Caco-2 (cell line): ENCODE measurements around the gene ZNF660. TPM values are rescaled to one million over a fixed set of nuclear protein-coding genes. Genes with fewer than 3 reads are reported as not detected.
"Not testable (repeated sequence)": the region's sequence is repeated elsewhere in the genome, so short reads cannot be mapped to it uniquely, and the experiment has no call there.

Source experiments
- BruUV-seq: library from RNA; stranded (reverse); fragments of 400-500 nt; replicated peaks from 2 replicates; lab custom pipeline; 2021; lab: Mats Ljungman, UMichigan
- CTCF ChIA-PET: fragments of 300-600 bp; sonication (Branson Sonifier 250); formaldehyde crosslinking; loops from one replicate; lab custom pipeline; 2022; ENCODE audit warnings: antibody characterized with exemption; lab: Charles Lee
- POLR2A ChIA-PET: fragments of 300-600 bp; sonication (Branson Sonifier 250); formaldehyde crosslinking; loops from one replicate; lab custom pipeline; 2022; ENCODE audit warnings: antibody characterized with exemption; lab: Charles Lee
- DNase-seq, 2 experiments: peaks; one replicate each; pipeline versions ENCODE4 v3.0.0 to v3.0.0-alpha.2; 2020 to 2022
- H3K27me3 ChIP-seq: replicated peaks from 2 replicates; pipeline ENCODE4 v1.6.0; 2011; ENCODE audit warnings: low read length; ENCODE audit not compliant: control insufficient read depth, insufficient read depth
- H3K36me3 ChIP-seq: 2 replicates; pipeline ENCODE4 v1.5.1; 2011; ENCODE audit warnings: low read length; ENCODE audit not compliant: control insufficient read depth, insufficient read depth
- H3K4me1 ChIP-seq: fragments of 250-450 bp; sonication (Bioruptor Pico); 2 replicates; pipeline ENCODE4 v1.5.1; 2020; ENCODE audit warnings: mild to moderate bottlenecking
- H3K4me3 ChIP-seq: 2 replicates; pipeline ENCODE4 v1.5.1; 2011; ENCODE audit warnings: low read depth, mild to moderate bottlenecking, control low read depth, low read length
- H3K9me3 ChIP-seq: fragments of 250-450 bp; sonication (Bioruptor Pico); 2 replicates; pipeline ENCODE4 v1.5.1; 2020; ENCODE audit warnings: mild to moderate bottlenecking, moderate library complexity
- H3K27ac Mint-ChIP-seq: one replicate; pipeline ENCODE4 v1.8.0; 2022; ENCODE audit warnings: mixed read lengths; ENCODE audit not compliant: unreplicated experiment
- H3K27me3 Mint-ChIP-seq: one replicate; pipeline ENCODE4 v1.8.0; 2022; ENCODE audit warnings: mixed read lengths; ENCODE audit not compliant: insufficient read depth, unreplicated experiment
- H3K36me3 Mint-ChIP-seq: one replicate; pipeline ENCODE4 v1.8.0; 2022; ENCODE audit warnings: mild to moderate bottlenecking, mixed read lengths; ENCODE audit not compliant: insufficient read depth, unreplicated experiment
- H3K4me1 Mint-ChIP-seq: one replicate; pipeline ENCODE4 v1.8.0; 2022; ENCODE audit warnings: low read depth, mixed read lengths; ENCODE audit not compliant: unreplicated experiment
- H3K4me3 Mint-ChIP-seq: one replicate; pipeline ENCODE4 v1.8.0; 2022; ENCODE audit warnings: mild to moderate bottlenecking, moderate library complexity, mixed read lengths; ENCODE audit not compliant: unreplicated experiment
- H3K9me3 Mint-ChIP-seq: one replicate; pipeline ENCODE4 v1.8.0; 2022; ENCODE audit warnings: mixed read lengths; ENCODE audit not compliant: unreplicated experiment
- CTCF ChIP-seq, 2 experiments: fragments of 200-600 bp in 1 of 2; IDR thresholded peaks; 1 replicate in 1 of 2; 2 replicates in 1 of 2; pipeline versions ENCODE4 v1.5.1 to v1.8.0; 2011 to 2022; ENCODE audit warnings: antibody characterized with exemption in 1 of 2, control low read depth in 1 of 2, inconsistent platforms in 1 of 2, low read depth in 1 of 2, low read length in 1 of 2, mild to moderate bottlenecking in 1 of 2, moderate library complexity in 1 of 2; ENCODE audit not compliant: insufficient read depth in 1 of 2, severe bottlenecking in 1 of 2, unreplicated experiment in 1 of 2
- intact Hi-C: fragments of 100-400 bp; cut with micrococcal nuclease; formaldehyde crosslinking; loops from one replicate; pipeline ENCODE4 v1.10.0; 2022; ENCODE audit not compliant: unreplicated experiment
- total RNA-seq: library from RNA; stranded (reverse); gene quantifications from 2 replicates; pipeline ENCODE4 v1.2.3, GENCODE V29; 2022

The ZNF660 gene
- total RNA-seq, 1 experiment from 2014 or later: not detected

GRCh38 chr3:44579749-44580148 is 5.0 kb upstream of the ZNF660 start:
- intact Hi-C loops, H3K4me3 Mint-ChIP-seq, H3K36me3 ChIP-seq, BruUV-seq, H3K36me3 Mint-ChIP-seq, H3K4me1 Mint-ChIP-seq, H3K27me3 ChIP-seq, H3K9me3 Mint-ChIP-seq, CTCF ChIA-PET, DNase-seq, H3K9me3 ChIP-seq, POLR2A ChIA-PET, H3K4me1 ChIP-seq, H3K27me3 Mint-ChIP-seq, H3K4me3 ChIP-seq, H3K27ac Mint-ChIP-seq: not testable (repeated sequence)

GRCh38 chr3:44580971-44581370 is 3.8 kb upstream of the ZNF660 start:
- DNase-seq, H3K4me3 ChIP-seq, H3K36me3 ChIP-seq, H3K9me3 ChIP-seq, CTCF ChIA-PET, intact Hi-C loops, H3K36me3 Mint-ChIP-seq, H3K4me1 Mint-ChIP-seq, POLR2A ChIA-PET, H3K4me3 Mint-ChIP-seq, H3K27me3 ChIP-seq, H3K4me1 ChIP-seq, H3K27me3 Mint-ChIP-seq, BruUV-seq, H3K9me3 Mint-ChIP-seq, H3K27ac Mint-ChIP-seq: not testable (repeated sequence)

- no peak for TF ChIP-seq CTCF (IDR thresholded peaks at IDR 0.05; ENCODE audit: insufficient read depth in 1 of 2, low read depth in 1 of 2, low read length in 1 of 2, severe bottlenecking in 1 of 2, unreplicated experiment in 1 of 2)
- Histone ChIP-seq H3K4me1 (no peaks in the 10 kb centered on the region), H3K4me3 (no peak overlapping the region), H3K27me3 (no peaks in the 10 kb centered on the region; the same call in 1 of the 2 replicates), H3K36me3 (no peaks in the 10 kb centered on the region), H3K9me3 (peaks cover 11% of the 10 kb centered on the region; the same call in 1 of the 2 replicates)
- no peaks in the 10 kb centered on the region for H3K4me1 Mint-ChIP-seq
- H3K27me3 Mint-ChIP-seq: peaks cover 2% of the 10 kb centered on the region
- H3K27ac Mint-ChIP-seq: no peak overlapping the region
- DNase-seq: no peak
- ChIA-PET CTCF (no interaction called here), POLR2A (no interaction called here)
- H3K4me3 Mint-ChIP-seq: no peak overlapping the region
- intact Hi-C loops: no loop called here
- peaks cover 23% of the 10 kb centered on the region for H3K9me3 Mint-ChIP-seq
- no peaks in the 10 kb centered on the region for H3K36me3 Mint-ChIP-seq
- no TSS peak for BruUV-seq
These were observed 11.9 kb downstream of the ZNF660 start for GRCh38 chr3:44596621-44597020.

- H3K4me3 ChIP-seq: no peak overlapping the region
- H3K27me3 ChIP-seq: no peaks in the 10 kb centered on the region
- H3K4me1 Mint-ChIP-seq: no peaks in the 10 kb centered on the region
- H3K27me3 Mint-ChIP-seq: peaks cover under 1% of the 10 kb centered on the region
- no peak overlapping the region for H3K27ac Mint-ChIP-seq
- H3K4me3 Mint-ChIP-seq: no peak overlapping the region
- BruUV-seq: no TSS peak
- no peaks in the 10 kb centered on the region for H3K9me3 Mint-ChIP-seq
- intact Hi-C loops: no loop called here
- no peak for DNase-seq
- no peaks in the 10 kb centered on the region for H3K4me1 ChIP-seq
- ChIA-PET CTCF (no interaction called here), POLR2A (no interaction called here)
- H3K36me3 ChIP-seq: no peaks in the 10 kb centered on the region
- H3K9me3 ChIP-seq: no peaks in the 10 kb centered on the region
- H3K36me3 Mint-ChIP-seq: no peaks in the 10 kb centered on the region
- TF ChIP-seq CTCF (IDR thresholded peaks at IDR 0.05; ENCODE audit: insufficient read depth in 1 of 2, low read depth in 1 of 2, low read length in 1 of 2, severe bottlenecking in 1 of 2, unreplicated experiment in 1 of 2): no peak
These were observed 17.0 kb downstream of the ZNF660 start for GRCh38 chr3:44601749-44602148.
